ENCODE measurements around the gene B4GALT6.
A peak's percentile ranks its signal among the peaks of the same experiment; 100 is the strongest.

Gene B4GALT6

GRCh38 chr18:31688606-31689005 is 4.2 kb upstream of the B4GALT6 start:
- DNase-seq (ENCODE audit: low spot score): no peak

GRCh38 chr18:31686986-31687928 is 2.9 kb upstream of the B4GALT6 start:
- no peak for DNase-seq (ENCODE audit: low spot score)

GRCh38 chr18:31686572-31686971 is 2.2 kb upstream of the B4GALT6 start:
- DNase-seq (ENCODE audit: low spot score): no peak

DNA sequence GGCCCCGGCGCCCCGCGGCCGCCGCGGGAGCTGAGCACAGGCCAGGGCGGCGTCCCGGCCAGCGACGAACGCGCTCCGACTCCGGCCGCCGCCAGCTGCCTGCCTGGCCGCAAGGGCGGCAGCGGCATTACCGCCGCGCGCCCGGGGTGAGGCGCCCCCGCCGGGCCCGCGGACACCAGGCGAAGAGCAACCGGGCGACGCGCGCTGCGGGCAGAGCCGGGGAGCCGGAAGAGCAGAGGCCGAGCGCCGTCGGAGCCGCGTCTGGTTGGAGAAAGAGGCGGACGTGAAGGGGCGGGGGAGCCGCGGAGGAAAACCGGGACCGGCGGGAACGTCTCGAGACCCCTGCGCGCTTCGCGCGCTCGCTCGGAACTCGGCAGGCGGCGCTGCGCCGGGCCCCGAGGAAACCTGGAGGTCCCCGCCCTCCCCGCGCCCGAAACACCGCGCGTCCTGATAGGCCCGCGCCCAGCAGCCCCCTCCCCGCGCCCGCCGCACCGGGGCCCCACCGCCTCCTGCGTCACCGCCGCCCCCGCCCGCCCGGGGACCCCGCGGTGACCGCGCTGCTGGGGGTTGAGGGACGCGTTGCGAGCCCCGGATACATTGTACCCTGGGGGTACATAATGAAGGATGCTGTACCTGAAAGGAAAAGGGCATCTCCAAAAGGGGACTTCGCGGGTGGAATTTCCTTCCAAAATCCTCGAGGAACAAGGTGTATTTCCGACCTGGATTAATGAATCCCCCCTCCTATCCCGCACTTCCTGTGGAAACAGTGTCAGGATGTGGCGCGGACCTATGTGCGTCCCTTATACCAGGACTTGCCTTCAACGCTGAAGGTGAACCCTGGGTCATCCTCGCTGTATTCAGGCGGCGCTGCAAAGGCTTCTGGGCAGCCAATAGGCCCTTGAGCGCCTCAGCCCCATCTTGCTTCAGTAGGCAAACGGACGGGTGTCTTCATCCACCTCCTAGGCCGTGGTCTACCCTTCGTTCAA is 1.0 kb upstream of the B4GALT6 start:
- peak; percentile 96 for DNase-seq (ENCODE audit: low spot score)

DNA sequence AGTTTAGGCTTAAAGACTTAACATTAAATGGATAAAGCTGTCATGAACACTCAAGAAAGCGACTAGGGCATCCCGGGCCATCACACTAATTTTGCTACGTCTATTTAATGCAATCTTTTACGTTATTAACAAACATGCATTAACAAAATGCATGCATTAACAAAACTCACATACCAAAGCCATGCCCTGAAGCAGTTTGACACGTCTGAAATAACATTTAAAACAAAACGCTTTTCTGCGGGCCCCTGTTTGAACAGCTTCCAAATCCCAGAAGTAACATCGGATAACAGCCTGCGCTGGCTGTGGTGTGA is 458 bp downstream of the B4GALT6 start:
- no peak for DNase-seq (ENCODE audit: low spot score)

DNA sequence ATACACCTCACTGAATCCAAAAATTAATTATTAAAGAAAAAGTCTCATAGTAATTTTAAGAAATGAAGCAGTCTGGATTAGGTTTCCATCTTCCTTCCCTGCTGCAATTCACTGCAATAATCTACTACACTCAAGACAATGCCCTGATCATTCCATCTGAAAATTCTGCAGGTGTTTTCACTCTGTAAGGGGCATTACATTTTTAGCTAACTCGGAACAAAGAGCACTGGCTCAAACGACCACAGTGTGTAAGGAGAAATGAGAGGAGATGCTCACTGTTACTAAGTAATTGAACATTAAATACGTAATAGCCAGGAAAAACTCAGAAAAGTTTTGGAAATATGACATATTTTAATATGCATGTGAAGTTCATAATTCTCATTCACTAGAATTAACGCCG is 1.3 kb downstream of the B4GALT6 start:
- DNase-seq (ENCODE audit: low spot score): no peak

DNA sequence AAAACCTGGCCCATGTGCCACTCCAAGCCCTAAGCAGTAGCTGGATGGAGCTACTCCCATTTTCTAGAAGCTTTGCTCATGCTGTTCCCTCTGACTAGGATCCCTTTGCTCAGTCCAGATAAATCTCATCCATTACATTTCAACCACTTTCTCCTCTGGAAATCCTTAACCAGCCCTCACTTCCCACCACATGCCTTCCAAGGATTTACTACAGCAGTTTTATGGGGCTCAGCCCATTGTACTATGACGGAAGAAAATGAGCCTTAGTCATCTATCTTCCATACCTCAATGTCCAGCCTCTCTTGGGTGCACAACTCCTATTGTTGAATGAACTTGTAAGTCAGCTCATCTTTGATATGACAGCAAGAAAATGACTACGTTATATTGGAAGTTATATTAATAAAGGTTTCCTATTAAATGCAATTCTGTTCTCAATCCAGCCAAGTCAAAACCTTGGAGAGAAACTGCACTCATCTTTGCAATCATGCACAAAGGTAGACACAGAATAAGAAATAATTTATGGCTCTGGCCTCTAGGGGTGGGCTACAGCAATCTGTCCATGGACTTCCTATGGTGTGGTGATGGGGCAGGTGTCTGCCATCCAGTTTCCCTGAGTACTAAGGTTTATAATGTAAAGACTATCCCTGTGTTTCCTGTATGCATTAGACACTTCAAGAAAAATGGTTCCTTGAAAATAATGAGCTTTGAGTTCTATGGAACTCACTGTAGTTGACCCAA is 3.4 kb downstream of the B4GALT6 start:
- no peak for DNase-seq (ENCODE audit: low spot score)

GRCh38 chr18:31680433-31680811 is 4.0 kb downstream of the B4GALT6 start:
- DNase-seq (ENCODE audit: low spot score): no peak

DNA sequence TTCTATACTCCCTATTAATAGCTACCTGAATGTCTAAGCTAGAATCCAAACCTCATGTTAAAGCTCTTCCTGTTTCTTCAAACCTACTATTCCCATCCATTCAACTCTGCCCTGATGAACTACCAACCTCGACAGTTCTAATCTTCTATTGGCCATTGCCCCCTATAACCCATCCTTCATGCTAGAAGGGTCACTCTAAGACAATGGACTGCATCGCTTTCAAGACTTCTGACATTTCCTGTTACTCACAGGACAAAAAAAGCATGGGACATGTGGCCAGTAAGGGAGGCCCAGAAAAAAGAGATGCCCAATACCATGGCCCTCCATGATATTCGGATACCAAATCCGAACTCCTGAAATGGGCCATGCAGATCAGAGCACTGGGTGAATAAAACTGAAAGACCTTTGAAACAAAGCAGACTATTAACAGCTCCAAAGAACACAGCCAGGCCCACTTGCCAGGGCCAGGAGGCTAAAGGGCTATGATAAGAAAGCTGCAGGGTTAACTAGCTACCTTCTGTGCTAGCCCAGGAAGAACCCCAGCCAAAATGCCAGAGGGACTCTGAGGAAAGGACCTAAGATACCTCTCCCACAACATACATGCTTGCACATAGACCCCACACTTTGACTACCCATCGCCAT is 4.5 kb downstream of the B4GALT6 start:
- DNase-seq (ENCODE audit: low spot score): no peak

DNA sequence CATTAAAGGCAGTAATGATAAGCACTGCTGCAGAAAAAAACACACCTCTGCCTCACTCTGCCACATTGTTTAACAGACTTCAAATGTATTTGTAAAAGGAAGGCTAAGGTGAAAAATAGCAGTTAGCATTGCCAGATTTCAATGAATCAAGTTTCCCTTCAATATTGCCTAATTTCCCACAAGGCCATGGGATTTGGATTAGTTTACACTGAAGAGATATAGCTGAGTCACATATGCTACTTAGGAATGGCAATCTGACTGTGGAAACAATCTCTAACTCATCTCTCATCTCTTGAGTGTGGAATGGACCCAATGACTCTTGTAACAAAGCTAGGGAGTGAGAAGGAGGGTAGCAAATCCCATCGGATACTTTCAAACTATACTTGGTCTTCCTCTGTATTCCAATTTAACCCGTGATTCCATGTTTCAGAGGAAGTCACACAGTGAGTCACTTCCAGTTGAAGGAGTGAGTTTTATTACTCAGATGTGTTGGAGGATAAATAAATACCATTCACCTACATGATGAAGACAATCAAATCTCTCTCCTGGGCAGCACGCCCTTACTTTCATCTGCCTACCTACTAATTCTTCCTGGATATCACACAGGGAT is 5.1 kb downstream of the B4GALT6 start:
- no peak for DNase-seq (ENCODE audit: low spot score)

GRCh38 chr18:31678425-31678824 is 6.0 kb downstream of the B4GALT6 start:
- no peak for DNase-seq (ENCODE audit: low spot score)

DNA sequence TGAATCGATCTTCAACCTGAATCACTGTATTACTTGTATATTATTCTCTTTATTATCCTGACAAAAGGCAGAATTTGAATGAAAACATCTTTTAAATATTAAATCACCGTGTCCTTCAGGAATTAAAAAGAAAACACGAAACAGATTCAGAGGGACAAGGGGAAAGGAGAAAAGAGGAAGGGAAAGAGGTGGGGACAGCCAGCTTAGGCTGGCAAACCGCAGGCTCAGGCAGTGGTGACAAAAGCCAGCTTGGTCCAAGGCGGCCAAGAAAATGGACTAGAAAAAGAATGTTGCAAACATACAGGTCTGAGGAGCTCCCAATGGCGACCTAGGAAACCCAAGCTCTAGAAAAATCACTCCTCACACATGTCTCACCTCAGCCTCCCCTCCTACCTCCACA is 6.8 kb downstream of the B4GALT6 start:
- no peak for DNase-seq (ENCODE audit: low spot score)

- DNase-seq (ENCODE audit: low spot score): no peak
These were observed 9.0 kb downstream of the B4GALT6 start for GRCh38 chr18:31675404-31675803.

DNA sequence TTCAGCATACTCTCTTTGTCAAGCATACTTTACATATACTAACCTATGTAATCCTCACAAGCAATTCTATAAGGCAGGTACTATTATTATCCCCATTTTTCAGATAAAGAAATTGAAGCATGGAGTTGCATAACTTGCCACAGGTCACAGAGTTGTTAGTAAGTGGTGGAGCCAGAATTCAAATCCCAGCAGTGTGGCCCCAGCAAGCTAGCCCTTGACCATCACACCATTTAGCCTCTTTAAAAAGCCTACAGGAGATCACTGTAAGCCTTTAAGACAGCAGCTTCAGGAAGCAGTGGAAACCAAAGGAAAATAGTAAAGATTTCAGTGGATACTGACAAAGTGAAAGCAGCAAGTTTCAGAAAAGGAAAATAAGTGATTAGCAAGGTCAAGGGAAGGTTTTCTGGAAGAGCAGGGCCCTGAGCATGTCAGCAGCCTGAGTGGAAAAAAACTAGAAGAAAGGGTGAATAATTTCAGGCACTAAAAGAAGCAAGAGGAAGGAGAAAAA is 11.7 kb downstream of the B4GALT6 start:
- no peak for DNase-seq (ENCODE audit: low spot score)

DNA sequence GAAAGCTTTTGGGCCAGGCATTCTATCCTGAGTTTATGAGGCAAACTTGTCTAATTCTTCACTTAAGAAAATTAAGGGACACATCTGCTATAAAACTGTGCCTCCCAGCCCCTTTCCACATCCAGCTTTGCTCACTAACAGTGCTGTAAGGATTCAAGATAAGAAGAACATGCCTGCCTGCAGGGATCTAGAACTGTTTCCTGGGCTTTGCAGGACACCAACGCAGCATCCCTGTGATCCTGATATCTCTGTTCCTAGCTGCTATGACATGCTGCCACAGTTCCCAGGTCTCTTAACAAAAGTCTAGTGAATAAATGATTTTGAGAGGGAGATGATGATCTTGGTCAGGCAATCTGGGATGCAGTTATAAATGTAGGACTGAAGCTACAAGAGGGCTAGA is 12.4 kb downstream of the B4GALT6 start:
- DNase-seq (ENCODE audit: low spot score): no peak

- DNase-seq (ENCODE audit: low spot score): no peak
These were observed 14.8 kb downstream of the B4GALT6 start for GRCh38 chr18:31669541-31669940.

DNA sequence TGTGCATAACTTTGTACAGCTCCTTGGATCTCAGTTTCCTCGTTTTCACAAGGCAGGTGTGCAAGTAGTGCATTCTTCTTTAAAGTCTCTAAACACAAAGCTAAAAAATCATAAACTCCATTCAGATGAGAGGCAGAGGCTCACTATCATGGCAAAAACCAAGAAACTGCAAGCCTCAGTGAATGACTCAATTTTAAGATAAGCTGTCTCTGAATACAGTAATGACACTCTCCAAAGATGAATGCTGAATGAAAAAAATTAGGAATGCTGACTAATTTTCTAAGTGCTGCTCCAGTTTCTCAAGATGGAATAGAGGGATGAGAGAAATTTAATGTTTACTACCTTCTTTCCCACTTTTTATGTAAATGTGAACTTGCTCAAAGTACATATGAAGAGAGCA is 17.2 kb downstream of the B4GALT6 start:
- no peak for DNase-seq (ENCODE audit: low spot score)

DNA sequence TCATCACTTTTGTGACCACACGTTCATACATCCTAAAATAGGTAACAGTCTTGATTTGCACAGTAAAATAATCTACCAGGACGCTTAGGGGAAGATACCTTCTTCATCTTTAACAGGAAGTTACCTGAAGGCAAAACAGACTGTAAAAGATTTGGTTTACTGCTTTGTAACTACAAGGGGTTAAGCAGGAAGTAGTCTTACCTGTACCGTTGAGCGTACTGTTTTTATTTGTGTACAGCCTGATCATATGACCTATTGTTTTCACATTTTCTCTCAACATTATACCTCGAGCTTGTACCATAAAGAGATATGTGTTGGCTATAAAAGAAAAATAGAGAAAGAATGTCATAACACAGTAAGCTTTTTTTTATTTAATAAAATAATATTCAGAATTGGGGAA is 18.3 kb downstream of the B4GALT6 start:
- DNase-seq (ENCODE audit: low spot score): no peak

DNA sequence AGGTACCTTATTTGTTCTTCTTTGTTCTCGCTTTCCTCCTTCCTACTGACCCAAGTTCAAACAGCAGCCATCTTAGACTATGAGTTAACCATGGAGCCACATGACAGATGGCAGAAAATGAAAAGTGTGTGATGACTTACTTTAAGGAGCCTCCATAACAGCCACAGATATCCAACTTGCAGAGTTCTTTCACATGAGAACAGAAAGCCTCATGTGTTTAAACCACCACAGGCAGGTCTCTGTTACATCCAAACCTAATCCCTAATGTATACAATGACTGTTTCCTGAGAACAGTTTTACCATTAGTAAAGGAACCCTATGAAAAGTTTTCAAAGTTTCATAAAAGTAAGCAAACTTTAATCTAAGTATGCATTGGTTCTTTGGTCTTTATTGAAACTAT is 20.3 kb downstream of the B4GALT6 start:
- DNase-seq (ENCODE audit: low spot score): no peak

DNA sequence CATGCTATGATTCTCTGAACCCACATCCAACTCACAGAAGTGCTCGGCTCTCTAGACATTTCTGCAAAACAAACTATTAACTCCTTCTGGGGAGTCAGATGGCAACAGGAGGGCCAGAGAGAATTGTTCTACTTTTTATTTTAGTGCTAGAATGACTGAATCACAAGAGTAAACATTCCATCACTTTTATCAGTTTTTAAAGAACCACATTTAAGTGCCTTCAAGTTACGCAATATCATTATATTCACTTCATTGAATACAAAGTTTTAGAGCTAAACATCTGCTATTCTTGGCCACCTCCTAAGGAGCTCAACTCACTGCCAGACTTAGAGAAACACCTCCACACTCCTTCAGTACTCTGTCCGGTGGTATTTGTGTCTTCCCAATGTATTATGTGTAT is 22.4 kb downstream of the B4GALT6 start:
- no peak for DNase-seq (ENCODE audit: low spot score)

- DNase-seq (ENCODE audit: low spot score): no peak
These were observed 23.6 kb downstream of the B4GALT6 start for GRCh38 chr18:31660763-31661162.
